ENCODE data around the gene NME8. TPM values are rescaled to one million over a fixed set of nuclear protein-coding genes. Genes with fewer than 3 reads are reported as not detected.

The NME8 gene
- total RNA-seq, 1 donor from 2014 or later: not detected

DNA sequence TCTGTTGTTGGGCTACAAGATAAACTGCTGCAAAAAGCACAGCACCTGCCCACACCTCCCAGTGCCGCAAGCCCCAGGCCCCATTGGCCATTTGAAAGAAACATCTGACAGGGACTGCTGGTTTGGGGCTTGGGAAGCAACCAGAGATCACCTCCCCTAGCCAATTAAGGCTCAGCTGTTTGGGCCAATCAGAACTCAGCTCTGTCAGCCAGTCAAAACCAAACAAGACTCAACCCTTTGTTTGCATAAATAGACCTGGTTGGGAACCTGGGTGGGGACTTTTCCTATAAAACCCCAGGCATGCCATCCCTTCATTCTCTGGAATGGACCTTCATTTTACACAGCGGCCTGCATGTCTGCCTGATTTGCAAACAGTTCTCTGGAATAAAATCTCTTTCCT, 17.2 kb upstream of the NME8 start:
- H3K27me3 Mint-ChIP-seq (ENCODE audit: low read depth, unreplicated experiment): no peaks in the 10 kb centered on the region
- no peaks in the 10 kb centered on the region for H3K4me1 Mint-ChIP-seq (ENCODE audit: low read depth, unreplicated experiment)
- Histone ChIP-seq H3K79me2 (ENCODE audit: insufficient read depth, low read length) (no peaks in the 10 kb centered on the region), H3K4me3 (ENCODE audit: insufficient read depth, low read depth, low read length) (no peak overlapping the region), H2AFZ (ENCODE audit: low read depth, low read length) (no peak overlapping the region), H4K20me1 (ENCODE audit: insufficient read depth, low read length) (no peaks in the 10 kb centered on the region), H3K36me3 (ENCODE audit: insufficient read depth, low read length) (no peaks in the 10 kb centered on the region), H3K4me2 (ENCODE audit: low read length) (no peak overlapping the region), H3K9me3 (ENCODE audit: insufficient read depth, low read depth, low read length) (no peaks in the 10 kb centered on the region), H3K4me1 (ENCODE audit: insufficient read depth, low read length) (no peaks in the 10 kb centered on the region), H3K27me3 (ENCODE audit: insufficient read depth, low read length) (no peaks in the 10 kb centered on the region), H3K9ac (ENCODE audit: low read length) (no peak overlapping the region), H3K27ac (ENCODE audit: low read depth, low read length) (no peak overlapping the region)
- H3K4me3 Mint-ChIP-seq (ENCODE audit: unreplicated experiment): no peak overlapping the region
- no peaks in the 10 kb centered on the region for H3K9me3 Mint-ChIP-seq (ENCODE audit: unreplicated experiment)
- TF ChIP-seq EZH2 (IDR thresholded peaks at IDR 0.05; ENCODE audit: insufficient read depth, low read length): no peak
- TF ChIP-seq, protein P1, sequence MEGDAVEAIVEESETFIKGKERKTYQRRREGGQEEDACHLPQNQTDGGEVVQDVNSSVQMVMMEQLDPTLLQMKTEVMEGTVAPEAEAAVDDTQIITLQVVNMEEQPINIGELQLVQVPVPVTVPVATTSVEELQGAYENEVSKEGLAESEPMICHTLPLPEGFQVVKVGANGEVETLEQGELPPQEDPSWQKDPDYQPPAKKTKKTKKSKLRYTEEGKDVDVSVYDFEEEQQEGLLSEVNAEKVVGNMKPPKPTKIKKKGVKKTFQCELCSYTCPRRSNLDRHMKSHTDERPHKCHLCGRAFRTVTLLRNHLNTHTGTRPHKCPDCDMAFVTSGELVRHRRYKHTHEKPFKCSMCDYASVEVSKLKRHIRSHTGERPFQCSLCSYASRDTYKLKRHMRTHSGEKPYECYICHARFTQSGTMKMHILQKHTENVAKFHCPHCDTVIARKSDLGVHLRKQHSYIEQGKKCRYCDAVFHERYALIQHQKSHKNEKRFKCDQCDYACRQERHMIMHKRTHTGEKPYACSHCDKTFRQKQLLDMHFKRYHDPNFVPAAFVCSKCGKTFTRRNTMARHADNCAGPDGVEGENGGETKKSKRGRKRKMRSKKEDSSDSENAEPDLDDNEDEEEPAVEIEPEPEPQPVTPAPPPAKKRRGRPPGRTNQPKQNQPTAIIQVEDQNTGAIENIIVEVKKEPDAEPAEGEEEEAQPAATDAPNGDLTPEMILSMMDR (IDR thresholded peaks at IDR 0.05; ENCODE audit: insufficient read depth, low read depth, low read length): no peak
- no peak overlapping the region for H3K27ac Mint-ChIP-seq (ENCODE audit: unreplicated experiment)
- FAIRE-seq (no peak), DNase-seq (ENCODE audit: low read depth) (no peak)
- no peaks in the 10 kb centered on the region for H3K36me3 Mint-ChIP-seq (ENCODE audit: low read depth, unreplicated experiment)

DNA sequence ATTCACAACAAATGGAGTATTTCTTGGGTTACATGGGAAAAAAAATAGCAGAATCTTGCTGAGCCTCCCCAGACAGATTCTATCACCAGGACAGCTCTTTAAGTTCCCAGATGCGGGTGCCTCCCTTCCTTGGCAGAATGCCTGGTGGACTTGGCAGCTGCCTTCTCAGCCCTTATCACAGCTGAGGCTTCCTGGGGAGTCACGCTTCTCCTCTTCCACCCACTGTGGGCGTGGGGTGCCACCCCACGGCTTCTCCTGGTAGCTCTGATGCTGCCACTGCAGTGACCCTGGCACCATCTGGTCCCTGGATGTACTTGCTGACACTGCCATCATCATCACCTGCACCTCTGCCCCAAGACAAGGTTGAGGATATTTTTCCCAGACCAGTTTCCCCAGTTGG, 16.2 kb upstream of the NME8 start:
- no peaks in the 10 kb centered on the region for H3K36me3 ChIP-seq (ENCODE audit: insufficient read depth, low read length)

DNA sequence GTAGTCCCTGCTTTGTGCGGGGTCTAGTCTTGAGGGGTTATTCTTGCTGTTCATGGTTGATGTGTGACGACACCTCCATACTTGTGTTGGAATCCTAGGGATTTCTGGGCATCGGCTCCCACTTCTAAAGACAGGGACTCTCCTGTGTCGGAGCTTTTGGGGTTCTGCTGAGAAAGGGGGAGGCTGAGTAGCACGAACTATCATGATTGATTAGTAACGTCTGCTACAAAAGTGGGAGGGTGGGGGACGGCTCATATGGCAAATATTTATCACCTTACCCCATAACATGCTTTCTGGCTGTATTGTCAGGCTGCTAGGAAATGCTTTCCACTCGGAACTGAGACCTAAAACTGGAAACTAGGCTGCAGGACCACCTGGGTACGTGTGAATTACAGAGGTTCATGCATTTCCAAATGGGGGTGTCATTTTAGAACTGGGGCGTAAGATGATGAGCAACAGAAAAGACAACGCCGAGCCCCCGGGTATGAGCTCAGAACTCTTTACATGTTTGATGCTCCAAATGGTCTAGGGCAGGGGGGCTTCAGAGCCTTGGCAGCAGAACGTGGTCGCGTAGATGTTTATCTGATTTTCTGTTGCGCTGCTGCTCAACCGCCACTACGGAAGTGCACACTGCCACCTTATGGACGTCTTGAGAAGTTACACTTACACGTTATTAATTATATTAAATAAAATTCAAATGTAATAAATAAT, 15.1 kb upstream of the NME8 start:
- Mint-ChIP-seq H3K9me3 (ENCODE audit: unreplicated experiment) (no peaks in the 10 kb centered on the region), H3K4me1 (ENCODE audit: low read depth, unreplicated experiment) (no peaks in the 10 kb centered on the region), H3K36me3 (ENCODE audit: low read depth, unreplicated experiment) (no peaks in the 10 kb centered on the region), H3K27me3 (ENCODE audit: low read depth, unreplicated experiment) (no peaks in the 10 kb centered on the region), H3K4me3 (ENCODE audit: unreplicated experiment) (no peak overlapping the region), H3K27ac (ENCODE audit: unreplicated experiment) (no peak overlapping the region)
- H3K4me3 ChIP-seq (ENCODE audit: insufficient read depth, low read depth, low read length): peak overlapping the region; percentile 40
- no peaks in the 10 kb centered on the region for H4K20me1 ChIP-seq (ENCODE audit: insufficient read depth, low read length)
- H3K9me3 ChIP-seq (ENCODE audit: insufficient read depth, low read depth, low read length): no peaks in the 10 kb centered on the region
- H3K27me3 ChIP-seq (ENCODE audit: insufficient read depth, low read length): no peaks in the 10 kb centered on the region
- peak overlapping the region; percentile 72 for H2AFZ ChIP-seq (ENCODE audit: low read depth, low read length)
- peak overlapping the region; percentile 78 for H3K4me2 ChIP-seq (ENCODE audit: low read length)
- no peaks in the 10 kb centered on the region for H3K4me1 ChIP-seq (ENCODE audit: insufficient read depth, low read length)
- H3K79me2 ChIP-seq (ENCODE audit: insufficient read depth, low read length): no peaks in the 10 kb centered on the region
- peak; percentile 18 for DNase-seq (ENCODE audit: low read depth)
- no peak overlapping the region for H3K9ac ChIP-seq (ENCODE audit: low read length)
- no peak for TF ChIP-seq EZH2 (IDR thresholded peaks at IDR 0.05; ENCODE audit: insufficient read depth, low read length)
- TF ChIP-seq, protein P1 (IDR thresholded peaks at IDR 0.05; ENCODE audit: insufficient read depth, low read depth, low read length): peak; percentile 66
- FAIRE-seq: no peak
- H3K36me3 ChIP-seq (ENCODE audit: insufficient read depth, low read length): no peaks in the 10 kb centered on the region
- H3K27ac ChIP-seq (ENCODE audit: low read depth, low read length): no peak overlapping the region

More for the DNA sequence above, 16.2 kb upstream of the NME8 start:
- TF ChIP-seq, protein P1 (IDR thresholded peaks at IDR 0.05; ENCODE audit: insufficient read depth, low read depth, low read length): no peak
- Histone ChIP-seq H3K9me3 (ENCODE audit: insufficient read depth, low read depth, low read length) (no peaks in the 10 kb centered on the region), H4K20me1 (ENCODE audit: insufficient read depth, low read length) (no peaks in the 10 kb centered on the region), H3K27ac (ENCODE audit: low read depth, low read length) (no peak overlapping the region), H3K79me2 (ENCODE audit: insufficient read depth, low read length) (no peaks in the 10 kb centered on the region), H3K4me1 (ENCODE audit: insufficient read depth, low read length) (no peaks in the 10 kb centered on the region), H3K27me3 (ENCODE audit: insufficient read depth, low read length) (no peaks in the 10 kb centered on the region), H3K9ac (ENCODE audit: low read length) (no peak overlapping the region), H3K4me3 (ENCODE audit: insufficient read depth, low read depth, low read length) (no peak overlapping the region), H2AFZ (ENCODE audit: low read depth, low read length) (no peak overlapping the region), H3K4me2 (ENCODE audit: low read length) (no peak overlapping the region)
- Mint-ChIP-seq H3K4me1 (ENCODE audit: low read depth, unreplicated experiment) (no peaks in the 10 kb centered on the region), H3K4me3 (ENCODE audit: unreplicated experiment) (no peak overlapping the region), H3K27me3 (ENCODE audit: low read depth, unreplicated experiment) (no peaks in the 10 kb centered on the region), H3K27ac (ENCODE audit: unreplicated experiment) (no peak overlapping the region), H3K9me3 (ENCODE audit: unreplicated experiment) (no peaks in the 10 kb centered on the region), H3K36me3 (ENCODE audit: low read depth, unreplicated experiment) (no peaks in the 10 kb centered on the region)
- DNase-seq (ENCODE audit: low read depth) (no peak), FAIRE-seq (no peak)
